PFSK-1 (cell line): ENCODE measurements around the gene HMCN2.

Source experiments
- FOXP2 ChIP-seq: optimal IDR thresholded peaks from 2 replicates; pipeline ENCODE3; 2011; ENCODE audit warnings: borderline replicate concordance, control low read depth, inconsistent platforms; ENCODE audit not compliant: insufficient read depth; ENCODE audit errors: extremely low read length, extremely low read depth
- POLR2AphosphoS5 ChIP-seq: IDR thresholded peaks from 2 replicates; pipeline ENCODE4 v1.6.1; 2012; ENCODE audit warnings: low read depth, mild to moderate bottlenecking, control low read depth, low read length, moderate library complexity
- SIN3A ChIP-seq: IDR thresholded peaks from 2 replicates; pipeline ENCODE4 v1.6.1; 2012; ENCODE audit warnings: mild to moderate bottlenecking, low read length, moderate library complexity, borderline replicate concordance; ENCODE audit not compliant: insufficient read depth
- TAF1 ChIP-seq: IDR thresholded peaks from 2 replicates; pipeline ENCODE4 v1.6.1; 2012; ENCODE audit warnings: low read length, control low read depth, borderline replicate concordance; ENCODE audit not compliant: insufficient read depth
- TF ChIP-seq, protein P1 (sequence below), 2 experiments: IDR thresholded peaks; 2 replicates each; pipeline versions ENCODE4 v1.6.1 to v1.8.0; 2011 to 2012; ENCODE audit warnings: low read depth in 2 of 2, low read length in 2 of 2, control low read depth in 1 of 2, inconsistent platforms in 1 of 2, mild to moderate bottlenecking in 1 of 2, moderate library complexity in 1 of 2; ENCODE audit not compliant: insufficient read depth in 1 of 2

HMCN2 gene

DNA sequence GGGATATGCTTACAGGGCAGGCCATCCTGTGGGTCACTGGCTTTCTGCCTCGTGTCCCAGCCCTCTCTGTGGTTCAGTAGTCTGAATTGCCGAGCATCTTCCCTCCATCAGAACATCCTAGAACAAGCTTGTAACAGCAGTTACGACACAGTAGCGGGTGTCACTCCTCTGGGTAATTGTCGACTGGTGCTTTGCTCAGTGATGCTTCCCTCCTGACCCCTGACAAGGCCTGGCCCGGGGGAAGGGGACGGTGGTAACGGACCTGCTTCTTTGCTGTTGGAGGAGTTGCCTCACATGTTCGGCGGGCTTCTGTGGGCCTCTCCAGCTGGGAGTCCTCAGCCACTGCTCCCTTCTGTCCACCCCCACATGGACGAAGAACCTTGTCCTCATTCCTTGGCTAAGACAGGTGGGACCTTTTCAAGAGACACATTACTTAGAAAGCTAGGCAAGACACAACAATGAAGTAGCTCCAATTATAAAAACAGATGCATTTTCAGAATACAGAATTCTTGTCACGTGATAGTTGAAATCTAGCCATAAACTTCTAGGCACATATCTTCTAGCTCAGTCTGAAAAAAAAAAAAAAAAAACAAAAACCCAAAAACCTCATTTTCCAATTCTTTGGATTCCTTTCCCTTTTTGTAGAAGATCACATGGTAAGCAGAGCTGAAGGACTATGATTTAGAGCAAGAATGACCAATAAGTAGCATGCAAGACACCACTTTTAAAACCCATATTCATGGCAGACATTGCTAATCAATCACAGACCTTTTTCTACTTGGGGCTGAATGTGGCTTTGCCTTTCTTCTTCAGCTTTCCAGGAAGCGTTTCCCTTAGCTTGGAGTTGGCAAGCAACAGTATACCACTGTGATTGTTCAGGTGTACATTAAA, 25.0 kb downstream of the HMCN2 start:
- TF ChIP-seq SIN3A: no peak
- TF ChIP-seq, protein P1, sequence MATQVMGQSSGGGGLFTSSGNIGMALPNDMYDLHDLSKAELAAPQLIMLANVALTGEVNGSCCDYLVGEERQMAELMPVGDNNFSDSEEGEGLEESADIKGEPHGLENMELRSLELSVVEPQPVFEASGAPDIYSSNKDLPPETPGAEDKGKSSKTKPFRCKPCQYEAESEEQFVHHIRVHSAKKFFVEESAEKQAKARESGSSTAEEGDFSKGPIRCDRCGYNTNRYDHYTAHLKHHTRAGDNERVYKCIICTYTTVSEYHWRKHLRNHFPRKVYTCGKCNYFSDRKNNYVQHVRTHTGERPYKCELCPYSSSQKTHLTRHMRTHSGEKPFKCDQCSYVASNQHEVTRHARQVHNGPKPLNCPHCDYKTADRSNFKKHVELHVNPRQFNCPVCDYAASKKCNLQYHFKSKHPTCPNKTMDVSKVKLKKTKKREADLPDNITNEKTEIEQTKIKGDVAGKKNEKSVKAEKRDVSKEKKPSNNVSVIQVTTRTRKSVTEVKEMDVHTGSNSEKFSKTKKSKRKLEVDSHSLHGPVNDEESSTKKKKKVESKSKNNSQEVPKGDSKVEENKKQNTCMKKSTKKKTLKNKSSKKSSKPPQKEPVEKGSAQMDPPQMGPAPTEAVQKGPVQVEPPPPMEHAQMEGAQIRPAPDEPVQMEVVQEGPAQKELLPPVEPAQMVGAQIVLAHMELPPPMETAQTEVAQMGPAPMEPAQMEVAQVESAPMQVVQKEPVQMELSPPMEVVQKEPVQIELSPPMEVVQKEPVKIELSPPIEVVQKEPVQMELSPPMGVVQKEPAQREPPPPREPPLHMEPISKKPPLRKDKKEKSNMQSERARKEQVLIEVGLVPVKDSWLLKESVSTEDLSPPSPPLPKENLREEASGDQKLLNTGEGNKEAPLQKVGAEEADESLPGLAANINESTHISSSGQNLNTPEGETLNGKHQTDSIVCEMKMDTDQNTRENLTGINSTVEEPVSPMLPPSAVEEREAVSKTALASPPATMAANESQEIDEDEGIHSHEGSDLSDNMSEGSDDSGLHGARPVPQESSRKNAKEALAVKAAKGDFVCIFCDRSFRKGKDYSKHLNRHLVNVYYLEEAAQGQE (IDR thresholded peaks at IDR 0.05; ENCODE audit: insufficient read depth in 1 of 2, low read depth in 2 of 2, low read length in 2 of 2): no peak
- no peak for TF ChIP-seq FOXP2
- no peak for TF ChIP-seq POLR2AphosphoS5
- no peak for TF ChIP-seq TAF1

DNA sequence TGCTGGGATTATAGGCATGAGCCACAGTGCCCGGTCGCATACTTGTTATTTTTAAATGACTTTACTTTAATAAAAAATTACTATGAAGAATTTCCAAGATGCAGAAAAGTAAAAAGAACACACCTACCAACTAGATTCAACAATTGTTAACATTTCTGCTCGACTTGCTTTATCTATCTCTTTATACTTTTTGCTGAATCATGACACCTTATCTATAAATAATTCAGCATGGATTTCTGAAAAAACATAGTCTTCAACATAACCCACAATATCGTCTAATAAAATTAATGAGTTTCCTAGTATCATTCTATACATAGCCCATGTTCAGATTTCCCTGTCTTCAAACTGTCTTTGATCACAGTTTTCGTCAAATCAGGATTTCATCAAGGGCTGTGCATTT, 25.9 kb downstream of the HMCN2 start:
- TF ChIP-seq TAF1 (no peak), FOXP2 (no peak), SIN3A (no peak), POLR2AphosphoS5 (no peak)
- TF ChIP-seq, protein P1 (IDR thresholded peaks at IDR 0.05; ENCODE audit: insufficient read depth in 1 of 2, low read depth in 2 of 2, low read length in 2 of 2): no peak

DNA sequence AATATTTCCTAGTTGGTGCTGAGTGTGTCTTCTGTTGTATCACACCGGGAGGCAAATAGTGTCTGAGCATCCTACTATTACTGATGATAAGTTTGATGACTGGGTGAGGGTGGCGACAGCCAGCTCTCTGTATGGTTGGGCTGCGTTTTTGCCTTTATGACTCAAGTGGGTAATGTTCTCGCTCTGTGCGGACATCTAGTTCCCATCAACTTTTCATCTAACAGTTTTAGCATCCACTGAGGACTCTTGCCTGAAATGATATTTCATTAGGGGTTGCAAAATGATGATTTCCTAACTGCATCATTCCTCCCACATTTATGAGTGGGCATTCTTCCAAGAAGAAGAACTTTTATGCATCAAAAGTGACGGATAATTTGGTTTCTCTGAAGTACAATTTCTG, 26.5 kb downstream of the HMCN2 start:
- no peak for TF ChIP-seq SIN3A
- TF ChIP-seq, protein P1 (IDR thresholded peaks at IDR 0.05; ENCODE audit: insufficient read depth in 1 of 2, low read depth in 2 of 2, low read length in 2 of 2): no peak
- no peak for TF ChIP-seq TAF1
- TF ChIP-seq FOXP2: no peak
- no peak for TF ChIP-seq POLR2AphosphoS5

DNA sequence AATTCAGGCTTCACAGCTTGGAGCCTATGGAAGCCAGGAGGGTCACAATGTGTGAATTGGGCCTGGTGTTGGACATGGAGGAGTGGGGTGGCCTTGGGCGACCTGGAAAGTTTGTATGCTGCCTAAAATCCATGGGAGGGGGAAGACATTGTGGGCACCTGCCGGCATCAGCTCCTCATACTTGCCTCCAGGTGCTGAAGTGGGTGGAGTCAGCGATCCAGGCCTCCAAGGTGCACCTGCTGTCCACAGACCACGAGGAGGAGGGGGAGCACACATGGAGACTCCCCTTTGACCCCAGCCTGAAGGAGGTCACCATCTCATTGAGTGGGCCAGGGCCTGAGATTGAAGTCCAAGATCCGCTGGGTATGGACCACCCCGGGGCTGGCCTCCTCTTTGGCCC, 29.1 kb downstream of the HMCN2 start:
- TF ChIP-seq, protein P1 (IDR thresholded peaks at IDR 0.05; ENCODE audit: insufficient read depth in 1 of 2, low read depth in 2 of 2, low read length in 2 of 2): no peak

DNA sequence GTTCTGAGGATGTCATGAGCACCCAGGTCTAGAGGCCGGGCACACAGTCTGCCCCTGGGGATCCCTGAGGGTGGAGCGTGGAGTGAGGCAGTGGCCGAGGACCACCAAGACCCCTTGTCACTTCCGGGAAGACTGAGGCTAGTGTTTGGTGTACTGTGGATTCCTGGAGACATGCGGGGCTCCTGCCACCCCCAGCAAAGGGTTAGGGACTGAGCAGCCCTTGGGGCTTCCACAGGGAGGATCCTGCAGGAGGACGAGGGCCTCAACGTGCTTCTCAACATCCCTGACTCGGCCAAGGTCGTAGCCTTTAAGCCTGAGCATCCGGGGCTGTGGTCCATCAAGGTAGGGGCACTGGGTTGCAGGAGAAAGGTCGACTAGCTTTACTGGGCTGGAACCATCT, 29.9 kb downstream of the HMCN2 start:
- TF ChIP-seq POLR2AphosphoS5: no peak
- TF ChIP-seq FOXP2: no peak
- TF ChIP-seq, protein P1 (IDR thresholded peaks at IDR 0.05; ENCODE audit: insufficient read depth in 1 of 2, low read depth in 2 of 2, low read length in 2 of 2): no peak
- no peak for TF ChIP-seq SIN3A
- no peak for TF ChIP-seq TAF1
